22Rv1 (cell line): ENCODE data around the gene TMEM233.

Experiments used
- H3K27ac ChIP-seq: fragments of 450-650 bp; 2 replicates; pipeline ENCODE4 v1.5.1; 2017
- CTCF ChIP-seq: fragments of 450-650 bp; IDR thresholded peaks from 2 replicates; pipeline ENCODE4 v1.5.1; 2017; ENCODE audit warnings: mild to moderate bottlenecking
- ZFX ChIP-seq: fragments of 450-650 bp; IDR thresholded peaks from 2 replicates; pipeline ENCODE4 v1.6.1; 2017; ENCODE audit warnings: antibody characterized with exemption, borderline replicate concordance

Gene TMEM233

GRCh38 chr12:119661882-119662281 is 68.3 kb downstream of the TMEM233 start:
- no peak overlapping the region for H3K27ac ChIP-seq
- TF ChIP-seq CTCF: no peak
- no peak for TF ChIP-seq ZFX

- H3K27ac ChIP-seq: no peak overlapping the region
- no peak for TF ChIP-seq CTCF
- TF ChIP-seq ZFX: no peak
Measured at GRCh38 chr12:119664642-119665041, 71.1 kb downstream of the TMEM233 start.

- no peak for TF ChIP-seq ZFX
- no peak overlapping the region for H3K27ac ChIP-seq
Measured at GRCh38 chr12:119665164-119665929, 71.8 kb downstream of the TMEM233 start.

- H3K27ac ChIP-seq: no peak overlapping the region
- TF ChIP-seq ZFX (no peak), CTCF (no peak)
Measured at GRCh38 chr12:119666226-119666795, 72.7 kb downstream of the TMEM233 start.

GRCh38 chr12:119666900-119667576 is 73.5 kb downstream of the TMEM233 start:
- TF ChIP-seq ZFX (no peak), CTCF (0 out of 2 replicates have a peak, but pooled peaks have one; percentile 69)
- peak overlapping the region; percentile 91 for H3K27ac ChIP-seq

GRCh38 chr12:119667577-119668323 is 74.2 kb downstream of the TMEM233 start, which contains the start of gene PRKAB1:
TSS of gene PRKAB1 (plus strand) at chr12:119668133. CDS start at chr12:119668245, 112 bp downstream.
- TF ChIP-seq CTCF: peak; percentile 100
- no peak for TF ChIP-seq ZFX
- H3K27ac ChIP-seq: peak within 1 kb of the TSS; percentile 91

- peak overlapping the region; percentile 91 for H3K27ac ChIP-seq
- TF ChIP-seq CTCF: no peak
- no peak for TF ChIP-seq ZFX
Measured at GRCh38 chr12:119668324-119668841, 74.8 kb downstream of the TMEM233 start.
